Neuron (in vitro differentiated cells): ENCODE data around the gene GAPT.

Experiments used
- H2AFZ ChIP-seq: one replicate; pipeline ENCODE4 v1.6.1; 2013; ENCODE audit warnings: low read depth, mild to moderate bottlenecking, inconsistent platforms, low read length, moderate library complexity
- H3K27me3 ChIP-seq: one replicate; pipeline ENCODE4 v1.6.1; 2013; ENCODE audit warnings: low read length; ENCODE audit not compliant: insufficient read depth
- H3K36me3 ChIP-seq: one replicate; pipeline ENCODE4 v1.6.1; 2013; ENCODE audit warnings: low read length; ENCODE audit not compliant: insufficient read depth
- H3K4me1 ChIP-seq: one replicate; pipeline ENCODE4 v1.6.1; 2013; ENCODE audit warnings: low read length; ENCODE audit not compliant: insufficient read depth
- H3K4me3 ChIP-seq: 2 replicates; pipeline ENCODE4 v1.5.1; 2013; ENCODE audit warnings: mild to moderate bottlenecking, low read length, moderate library complexity
- H3K9me3 ChIP-seq: one replicate; pipeline ENCODE4 v1.6.1; 2013; ENCODE audit warnings: low read length

Gene GAPT

GRCh38 chr5:58491216-58491892 lies at the start of gene GAPT:
TSS of gene GAPT (plus strand) at chr5:58491435. CDS start at chr5:58494537, 3,102 bp downstream.
- Histone ChIP-seq H2AFZ (no peak within 1 kb of the TSS), H3K4me1 (peaks cover 5% of the 10 kb centered on the region), H3K27me3 (no peaks in the 10 kb centered on the region), H3K36me3 (no peaks in the 10 kb centered on the region), H3K4me3 (no peak within 1 kb of the TSS), H3K9me3 (no peaks in the 10 kb centered on the region)

DNA sequence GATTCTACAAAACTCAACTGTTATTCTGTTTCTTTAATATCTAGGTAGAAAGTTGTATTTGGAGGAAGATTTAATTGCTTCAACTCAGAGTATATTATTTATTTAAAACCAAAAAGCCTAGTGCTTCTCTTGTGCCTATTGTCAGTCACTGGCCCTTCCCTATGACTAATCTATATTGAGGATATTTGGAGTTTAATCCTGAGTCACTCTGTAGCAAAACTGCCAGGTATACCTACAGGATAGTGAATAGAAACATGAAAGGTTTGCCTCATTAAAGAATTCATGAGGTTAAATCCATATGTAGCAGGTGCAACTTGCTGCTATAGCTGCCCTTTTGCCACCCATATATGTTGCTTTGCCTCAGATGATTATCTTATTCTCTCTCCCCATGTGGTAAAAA lies 46.4 kb upstream of the GAPT start:
- peaks cover 2% of the 10 kb centered on the region for H3K4me1 ChIP-seq
- no peak overlapping the region for H2AFZ ChIP-seq
- H3K27me3 ChIP-seq: no peaks in the 10 kb centered on the region
- no peaks in the 10 kb centered on the region for H3K9me3 ChIP-seq
- no peak overlapping the region for H3K4me3 ChIP-seq
- H3K36me3 ChIP-seq: no peaks in the 10 kb centered on the region

DNA sequence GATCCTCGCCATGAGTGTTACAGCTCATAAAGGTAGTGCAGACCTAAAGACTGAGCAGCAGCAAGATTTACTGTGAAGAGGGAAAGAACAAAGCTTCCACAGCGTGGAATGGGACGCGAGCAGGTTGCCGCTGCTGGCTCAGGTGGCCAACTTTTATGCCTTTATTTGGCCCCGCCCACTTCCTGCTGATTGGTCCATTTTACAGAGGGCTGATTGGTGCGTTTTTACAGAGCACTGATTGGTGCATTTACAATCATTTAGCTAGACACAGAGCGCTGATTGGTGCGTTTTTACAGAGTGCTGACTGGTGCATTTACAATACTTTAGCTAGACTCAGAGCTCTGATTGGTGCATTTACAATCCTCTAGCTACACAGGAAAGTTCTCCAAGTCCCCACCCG lies 45.2 kb upstream of the GAPT start:
- H3K4me3 ChIP-seq: no peak overlapping the region

GRCh38 chr5:58447226-58447625 lies 44.0 kb upstream of the GAPT start:
- no peaks in the 10 kb centered on the region for H3K27me3 ChIP-seq
- H3K9me3 ChIP-seq: no peaks in the 10 kb centered on the region
- peaks cover 6% of the 10 kb centered on the region for H3K36me3 ChIP-seq
- no peak overlapping the region for H2AFZ ChIP-seq
- H3K4me1 ChIP-seq: no peaks in the 10 kb centered on the region
- H3K4me3 ChIP-seq: no peak overlapping the region

More for the DNA sequence above, 45.2 kb upstream of the GAPT start:
- Histone ChIP-seq H3K36me3 (peaks cover 3% of the 10 kb centered on the region), H3K4me1 (no peaks in the 10 kb centered on the region), H2AFZ (no peak overlapping the region), H3K9me3 (no peaks in the 10 kb centered on the region), H3K27me3 (no peaks in the 10 kb centered on the region)

- Histone ChIP-seq H3K27me3 (no peaks in the 10 kb centered on the region), H3K9me3 (no peaks in the 10 kb centered on the region), H3K4me3 (no peak overlapping the region), H2AFZ (no peak overlapping the region), H3K4me1 (peaks cover 11% of the 10 kb centered on the region), H3K36me3 (peaks cover 34% of the 10 kb centered on the region)
These were observed 41.2 kb upstream of the GAPT start for GRCh38 chr5:58450018-58450417.

GRCh38 chr5:58450811-58451629 lies 40.2 kb upstream of the GAPT start:
- Histone ChIP-seq H3K4me3 (no peak overlapping the region), H3K36me3 (peaks cover 44% of the 10 kb centered on the region)

DNA sequence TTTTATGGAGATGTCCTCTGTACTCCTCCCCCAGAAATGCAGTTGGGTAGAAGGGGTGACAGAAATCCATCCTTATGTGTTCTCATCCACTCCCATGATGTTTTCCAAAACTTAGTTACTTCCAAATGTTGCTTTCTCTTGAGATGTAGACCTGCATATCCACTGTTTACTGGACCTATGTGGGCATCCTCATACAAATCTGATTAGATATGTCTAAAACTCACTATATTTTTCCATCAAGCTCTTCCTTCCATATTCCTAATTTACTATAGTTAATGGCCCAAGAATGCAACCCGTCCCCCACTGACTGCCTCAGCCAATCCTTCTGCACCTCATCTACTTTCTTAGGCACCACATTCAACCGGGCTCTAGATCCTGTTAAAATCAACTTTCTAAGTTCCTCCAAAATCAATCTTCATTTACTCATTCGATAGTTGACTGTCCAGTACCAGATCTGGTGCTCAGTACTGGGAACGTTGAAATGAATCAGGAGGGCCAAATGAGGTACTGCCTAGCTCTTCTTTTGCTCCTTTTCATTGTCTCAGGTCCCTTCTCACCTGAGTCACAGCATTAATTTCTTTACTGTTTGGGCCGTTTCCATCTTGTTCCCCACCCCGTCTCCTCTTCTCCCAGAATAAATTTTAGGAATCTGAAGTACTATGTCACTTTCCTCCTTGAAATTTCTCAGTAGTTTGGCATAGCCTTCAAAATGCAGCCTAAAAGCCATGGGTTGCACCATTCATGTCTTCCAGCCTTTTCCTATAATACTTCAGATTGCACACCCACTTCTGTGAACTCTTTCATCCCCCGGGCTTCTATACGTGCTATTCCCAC lies 39.3 kb upstream of the GAPT start:
- Histone ChIP-seq H3K4me1 (peaks cover 30% of the 10 kb centered on the region), H3K27me3 (no peaks in the 10 kb centered on the region), H3K9me3 (no peaks in the 10 kb centered on the region), H3K4me3 (no peak overlapping the region), H3K36me3 (peaks cover 53% of the 10 kb centered on the region), H2AFZ (no peak overlapping the region)

More at GRCh38 chr5:58450811-58451629, 40.2 kb upstream of the GAPT start:
- Histone ChIP-seq H3K27me3 (no peaks in the 10 kb centered on the region), H3K4me1 (peaks cover 21% of the 10 kb centered on the region), H3K9me3 (no peaks in the 10 kb centered on the region), H2AFZ (no peak overlapping the region)

DNA sequence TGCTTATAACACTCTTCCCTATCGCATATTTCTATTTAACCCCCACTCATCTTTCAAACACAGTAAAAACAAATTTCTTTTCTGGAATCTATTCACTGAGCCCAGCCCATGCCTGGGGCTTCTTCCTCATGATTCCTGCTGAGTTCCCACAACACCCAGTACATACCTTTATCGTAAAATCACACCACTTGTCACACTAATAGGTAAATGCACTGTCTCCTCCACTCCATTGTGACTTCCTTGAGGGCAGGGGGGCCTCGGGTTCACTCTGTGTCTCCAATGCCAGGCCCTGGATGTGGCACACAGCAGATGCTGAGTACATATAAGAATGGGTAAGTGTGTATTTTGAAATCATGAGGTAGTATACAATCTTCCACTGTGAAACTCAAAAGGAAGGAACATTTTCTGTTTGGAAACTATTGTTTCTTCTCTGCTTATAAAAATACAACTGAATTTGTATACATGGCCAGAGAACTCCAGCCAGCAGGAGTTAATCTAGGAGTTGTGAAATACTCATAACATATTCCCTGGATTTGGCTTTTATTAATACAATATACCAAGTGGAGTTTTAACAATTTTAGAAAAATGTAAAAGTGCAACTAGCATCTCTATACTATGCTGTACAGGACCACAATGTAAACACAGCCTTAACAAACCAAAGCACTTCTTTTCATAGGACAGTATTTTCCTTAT lies 38.5 kb upstream of the GAPT start:
- H2AFZ ChIP-seq: no peak overlapping the region
- no peak overlapping the region for H3K4me3 ChIP-seq
- H3K27me3 ChIP-seq: no peaks in the 10 kb centered on the region
- no peaks in the 10 kb centered on the region for H3K9me3 ChIP-seq
- peaks cover 38% of the 10 kb centered on the region for H3K4me1 ChIP-seq
- peaks cover 61% of the 10 kb centered on the region for H3K36me3 ChIP-seq

DNA sequence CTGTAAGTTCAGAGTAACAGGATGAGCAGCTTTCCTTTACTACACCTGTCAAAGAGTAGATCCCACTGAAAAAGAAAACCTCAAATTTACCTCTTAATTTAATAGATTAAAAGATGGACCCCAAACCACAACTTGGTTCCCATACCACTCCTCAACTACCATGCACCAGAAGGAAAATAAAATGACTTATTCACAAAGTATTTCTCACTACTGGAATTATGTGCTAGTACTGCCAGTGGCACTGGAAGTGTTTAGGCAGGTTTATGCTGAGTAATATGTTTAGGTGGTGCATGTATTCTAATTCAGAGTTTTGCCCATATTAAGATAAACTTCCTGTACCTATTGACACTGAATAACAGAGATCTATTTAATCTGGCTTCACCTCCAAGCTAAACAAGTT lies 37.9 kb upstream of the GAPT start:
- Histone ChIP-seq H3K4me1 (peaks cover 40% of the 10 kb centered on the region), H3K36me3 (peaks cover 67% of the 10 kb centered on the region), H3K9me3 (no peaks in the 10 kb centered on the region), H3K4me3 (no peak overlapping the region), H3K27me3 (no peaks in the 10 kb centered on the region), H2AFZ (no peak overlapping the region)

DNA sequence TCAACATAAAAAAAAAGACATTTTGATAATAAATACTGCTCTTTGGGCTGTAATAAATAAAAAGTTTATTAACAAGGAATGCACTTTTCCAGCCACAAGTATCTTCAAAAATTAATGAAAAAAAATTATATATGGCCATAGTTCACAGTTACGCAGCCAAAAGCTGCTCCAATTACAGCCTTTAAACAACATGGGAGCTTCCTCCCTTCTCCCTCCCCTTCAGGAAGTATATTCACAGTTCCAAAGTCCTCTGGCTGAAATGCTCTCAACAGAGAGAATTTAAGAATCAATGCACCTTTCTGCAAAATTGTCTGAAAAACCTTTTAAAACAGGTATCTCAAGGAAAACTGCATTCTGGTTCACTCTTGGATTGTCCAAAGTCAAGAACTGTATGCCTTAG lies 37.2 kb upstream of the GAPT start:
- peaks cover 71% of the 10 kb centered on the region for H3K36me3 ChIP-seq
- no peak overlapping the region for H3K4me3 ChIP-seq

GRCh38 chr5:58455066-58455465 lies 36.2 kb upstream of the GAPT start:
- Histone ChIP-seq H3K4me1 (peaks cover 40% of the 10 kb centered on the region), H3K27me3 (no peaks in the 10 kb centered on the region), H2AFZ (no peak overlapping the region), H3K9me3 (no peaks in the 10 kb centered on the region), H3K4me3 (peak overlapping the region; percentile 99), H3K36me3 (peaks cover 71% of the 10 kb centered on the region)

More for the DNA sequence above, 37.2 kb upstream of the GAPT start:
- H3K27me3 ChIP-seq: no peaks in the 10 kb centered on the region
- no peak overlapping the region for H2AFZ ChIP-seq
- peaks cover 40% of the 10 kb centered on the region for H3K4me1 ChIP-seq
- H3K9me3 ChIP-seq: no peaks in the 10 kb centered on the region

- Histone ChIP-seq H3K36me3 (peaks cover 70% of the 10 kb centered on the region), H2AFZ (no peak overlapping the region), H3K9me3 (no peaks in the 10 kb centered on the region), H3K4me1 (peaks cover 40% of the 10 kb centered on the region), H3K27me3 (no peaks in the 10 kb centered on the region), H3K4me3 (peak overlapping the region; percentile 99)
These were observed 35.8 kb upstream of the GAPT start for GRCh38 chr5:58455480-58455879.
